ENCODE results near the gene CCDC74B.
"Not testable (repeated sequence)": the region's sequence is repeated elsewhere in the genome, so short reads cannot be mapped to it uniquely, and the experiment has no call there.

The CCDC74B gene

DNA sequence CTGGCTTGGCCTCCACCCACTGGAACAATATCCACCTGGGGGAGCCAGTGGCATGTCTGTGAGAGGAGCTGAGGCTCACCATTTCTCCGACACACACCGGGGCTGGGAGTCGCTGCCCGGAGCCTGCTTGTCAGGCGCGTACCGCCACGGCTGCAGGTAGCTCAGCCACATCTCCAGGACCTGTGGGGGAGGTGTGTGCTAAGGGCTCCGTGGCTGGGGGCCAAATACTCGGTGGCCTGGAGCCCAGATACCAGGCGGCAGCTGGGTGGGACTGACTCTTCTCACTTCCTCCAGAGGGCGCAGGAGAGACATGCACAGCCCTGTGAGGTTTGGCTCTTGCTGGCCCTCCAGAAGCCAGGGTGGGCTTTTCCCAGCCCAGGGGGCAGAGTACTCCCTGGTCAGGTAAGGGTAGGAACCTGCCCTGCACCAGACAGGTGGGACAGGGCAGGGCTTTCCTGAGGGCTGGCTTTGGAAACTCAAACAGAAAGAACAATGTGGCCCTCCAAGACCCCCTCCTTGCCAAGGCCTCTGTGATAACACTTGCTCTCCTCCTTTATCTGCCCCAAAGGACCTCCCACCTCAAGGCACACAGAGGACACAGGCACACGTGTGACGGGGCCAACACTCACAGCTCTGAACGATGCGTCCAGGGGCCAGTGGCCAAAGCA is 11.2 kb upstream of the CCDC74B start:
- not testable (repeated sequence) for DNase-seq (ENCODE audit: extremely low read depth, low read depth)
- TF ChIP-seq, protein P1, sequence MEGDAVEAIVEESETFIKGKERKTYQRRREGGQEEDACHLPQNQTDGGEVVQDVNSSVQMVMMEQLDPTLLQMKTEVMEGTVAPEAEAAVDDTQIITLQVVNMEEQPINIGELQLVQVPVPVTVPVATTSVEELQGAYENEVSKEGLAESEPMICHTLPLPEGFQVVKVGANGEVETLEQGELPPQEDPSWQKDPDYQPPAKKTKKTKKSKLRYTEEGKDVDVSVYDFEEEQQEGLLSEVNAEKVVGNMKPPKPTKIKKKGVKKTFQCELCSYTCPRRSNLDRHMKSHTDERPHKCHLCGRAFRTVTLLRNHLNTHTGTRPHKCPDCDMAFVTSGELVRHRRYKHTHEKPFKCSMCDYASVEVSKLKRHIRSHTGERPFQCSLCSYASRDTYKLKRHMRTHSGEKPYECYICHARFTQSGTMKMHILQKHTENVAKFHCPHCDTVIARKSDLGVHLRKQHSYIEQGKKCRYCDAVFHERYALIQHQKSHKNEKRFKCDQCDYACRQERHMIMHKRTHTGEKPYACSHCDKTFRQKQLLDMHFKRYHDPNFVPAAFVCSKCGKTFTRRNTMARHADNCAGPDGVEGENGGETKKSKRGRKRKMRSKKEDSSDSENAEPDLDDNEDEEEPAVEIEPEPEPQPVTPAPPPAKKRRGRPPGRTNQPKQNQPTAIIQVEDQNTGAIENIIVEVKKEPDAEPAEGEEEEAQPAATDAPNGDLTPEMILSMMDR (IDR thresholded peaks at IDR 0.05; ENCODE audit: low read depth, low read length): peak; percentile 47

DNA sequence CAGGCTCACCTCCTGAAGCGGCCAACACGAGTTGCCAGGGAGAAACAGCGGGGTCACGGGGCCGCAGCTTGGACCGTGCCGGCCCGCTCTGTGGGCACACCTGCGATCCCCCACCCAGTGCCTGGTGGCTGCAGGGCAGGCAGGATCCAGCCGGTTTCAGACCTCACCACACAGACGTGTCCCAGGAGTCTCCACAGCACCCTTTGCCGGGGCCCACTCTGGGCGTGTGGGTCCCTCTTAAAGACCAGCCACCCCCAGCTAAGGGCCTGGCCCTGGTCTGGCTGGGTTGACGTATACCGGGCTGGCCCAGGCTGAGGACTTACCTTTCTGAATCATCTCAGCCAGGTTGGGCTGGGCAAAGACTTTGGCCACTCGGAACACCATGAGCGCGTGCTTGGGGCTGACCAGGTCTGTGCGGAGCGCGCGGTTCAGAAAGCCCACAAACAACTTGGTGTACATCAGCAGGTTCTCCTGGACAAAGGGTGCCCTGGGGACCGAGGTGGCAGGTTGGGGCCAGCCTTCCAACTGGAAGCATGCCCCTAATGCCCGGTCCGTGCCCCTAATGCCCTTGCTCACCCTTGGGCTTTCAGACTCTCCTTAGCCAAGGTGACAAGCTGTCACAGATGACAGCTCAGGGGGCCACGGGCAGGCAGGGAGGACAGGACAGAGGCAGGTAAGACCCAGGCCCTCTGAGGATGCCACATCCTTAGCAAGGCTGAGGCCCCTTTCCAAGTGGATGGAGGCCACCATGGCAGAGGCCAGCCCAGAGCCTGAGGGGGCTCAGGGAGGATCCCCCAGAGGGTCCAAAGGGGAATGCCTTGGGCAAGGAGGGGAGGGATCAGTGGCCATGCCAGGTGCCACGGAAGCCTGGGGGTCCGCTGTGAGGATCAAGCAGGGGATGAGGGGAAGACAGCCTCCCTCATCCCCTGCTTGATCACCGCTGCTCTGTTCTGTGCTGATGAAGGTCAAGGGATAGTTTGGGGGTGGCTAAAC is 10.2 kb upstream of the CCDC74B start:
- no peak for DNase-seq (ENCODE audit: extremely low read depth, low read depth)
- TF ChIP-seq, protein P1 (IDR thresholded peaks at IDR 0.05; ENCODE audit: low read depth, low read length): no peak

DNA sequence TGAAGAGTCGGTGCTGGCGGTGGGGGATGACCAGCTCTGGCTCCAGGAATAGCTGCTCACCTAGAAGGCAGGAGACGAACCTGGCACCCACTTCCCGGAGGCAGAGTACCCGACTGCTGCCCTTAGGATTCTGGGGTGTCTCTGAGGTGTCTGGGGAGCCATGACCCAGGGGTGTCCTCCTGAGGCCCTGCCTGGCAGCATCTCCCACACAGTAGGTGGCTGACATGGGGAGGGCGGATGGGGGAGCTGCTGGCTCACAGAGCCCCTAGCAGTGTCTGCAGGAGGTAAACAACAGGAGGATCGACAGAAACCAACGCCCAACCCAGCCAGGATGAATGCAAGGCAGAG is 9.5 kb upstream of the CCDC74B start:
- DNase-seq (ENCODE audit: extremely low read depth, low read depth): not testable (repeated sequence)

DNA sequence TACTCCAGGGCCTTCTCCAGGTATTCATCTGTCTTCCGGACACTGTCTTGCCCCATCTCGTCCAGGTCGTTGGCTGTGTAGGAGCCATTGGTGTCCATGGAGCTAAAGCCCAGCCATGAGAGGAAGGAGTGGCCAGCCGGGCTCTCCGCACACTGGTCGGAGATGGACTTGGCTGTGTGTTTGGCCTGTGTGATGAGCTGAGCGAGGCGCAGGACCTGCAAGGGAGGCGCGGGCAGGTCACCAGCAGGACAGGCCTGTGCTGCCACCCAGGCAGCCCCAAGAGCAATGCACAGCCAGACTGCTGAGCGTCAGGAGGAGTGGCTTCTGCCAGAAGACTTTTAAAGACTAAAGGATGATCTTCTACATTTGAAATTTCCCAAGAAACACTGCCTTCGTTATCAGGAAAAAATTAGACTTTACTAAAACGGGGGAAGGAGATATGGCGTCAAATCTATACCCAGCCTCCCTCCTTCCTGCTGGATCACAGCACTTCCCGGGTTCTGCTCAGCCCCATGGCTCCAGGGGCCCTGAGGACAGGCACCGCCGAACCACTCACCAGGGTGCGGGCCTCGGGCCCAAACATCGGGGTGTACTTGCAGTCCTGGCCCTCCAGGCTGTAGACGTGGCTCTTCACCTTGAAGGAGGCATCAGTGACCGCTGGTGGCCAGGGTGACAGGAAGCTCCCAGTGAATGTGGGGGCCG is 9.0 kb upstream of the CCDC74B start:
- not testable (repeated sequence) for DNase-seq (ENCODE audit: extremely low read depth, low read depth)

DNA sequence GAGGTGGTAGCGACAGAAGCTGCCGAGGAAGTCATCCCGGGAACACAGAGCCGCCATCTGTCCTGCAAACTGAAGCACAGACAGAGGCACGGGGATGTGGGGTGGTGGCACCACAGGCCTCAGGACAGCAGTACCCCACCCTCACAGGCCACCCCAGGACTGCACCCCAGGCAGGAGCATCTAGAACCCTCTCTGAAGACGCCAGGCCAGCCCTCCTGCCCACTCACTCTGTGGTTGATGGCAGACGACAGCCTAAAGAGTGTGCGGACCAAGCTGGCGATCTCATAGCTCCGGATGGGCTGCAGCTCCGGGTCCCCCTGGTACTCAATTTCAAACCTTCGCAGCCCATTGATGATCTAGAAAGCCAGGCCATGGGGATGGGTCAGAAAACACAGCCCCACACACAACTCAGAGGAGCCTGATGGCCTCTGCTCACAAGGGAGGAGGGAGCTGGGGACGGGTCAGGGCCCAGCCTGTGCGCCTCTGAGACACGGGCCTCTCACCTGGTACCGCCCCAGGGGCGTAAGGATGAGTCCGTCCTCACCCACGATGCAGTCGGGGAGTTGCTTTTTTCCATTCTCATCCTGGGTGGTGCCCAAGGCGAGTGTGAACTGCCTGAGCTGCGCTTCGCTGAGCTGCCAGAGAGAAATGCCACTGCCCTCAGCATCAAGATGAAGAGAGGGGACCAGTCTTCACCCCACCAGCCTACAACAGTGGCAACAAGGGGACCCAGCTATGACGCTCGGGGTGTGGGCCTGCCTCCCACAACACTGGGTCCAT is 8.1 kb upstream of the CCDC74B start:
- no peak for DNase-seq (ENCODE audit: extremely low read depth, low read depth)
- TF ChIP-seq, protein P1 (IDR thresholded peaks at IDR 0.05; ENCODE audit: low read depth, low read length): no peak

DNA sequence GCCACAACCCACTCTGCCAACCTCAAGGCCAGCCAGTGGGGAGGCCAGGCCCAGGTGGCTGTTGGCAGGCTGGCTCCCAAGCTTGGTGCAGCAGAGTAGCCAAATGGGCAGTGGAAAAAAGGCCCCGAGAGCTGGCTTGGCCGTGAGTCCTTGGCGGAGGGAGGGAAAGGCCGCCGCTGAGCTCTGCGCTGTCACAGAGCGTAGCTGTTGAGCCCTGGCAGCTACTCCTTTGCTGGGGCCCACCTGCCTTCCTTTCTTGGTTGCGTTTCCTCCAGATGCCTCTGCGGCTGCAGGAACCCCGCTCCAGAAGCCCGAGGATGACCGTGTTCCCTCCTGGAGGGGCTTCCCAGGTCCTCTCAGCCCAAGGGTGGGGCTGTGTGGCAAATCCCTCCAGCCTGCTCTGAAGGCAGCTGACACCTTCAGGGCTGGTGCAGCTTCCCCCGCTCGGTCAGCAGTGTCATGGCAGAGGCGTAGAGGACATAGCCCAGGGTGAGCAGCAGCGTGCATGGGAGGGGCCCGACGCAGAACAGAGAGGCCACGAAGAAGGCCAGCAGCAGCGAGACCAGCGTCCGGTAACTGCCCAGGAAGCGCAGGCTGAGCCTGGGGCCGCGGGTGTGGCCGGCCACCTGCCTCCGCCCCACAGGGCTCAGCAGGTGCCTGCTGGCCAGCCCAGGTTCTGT is 7.4 kb upstream of the CCDC74B start:
- not testable (repeated sequence) for DNase-seq (ENCODE audit: extremely low read depth, low read depth)

DNA sequence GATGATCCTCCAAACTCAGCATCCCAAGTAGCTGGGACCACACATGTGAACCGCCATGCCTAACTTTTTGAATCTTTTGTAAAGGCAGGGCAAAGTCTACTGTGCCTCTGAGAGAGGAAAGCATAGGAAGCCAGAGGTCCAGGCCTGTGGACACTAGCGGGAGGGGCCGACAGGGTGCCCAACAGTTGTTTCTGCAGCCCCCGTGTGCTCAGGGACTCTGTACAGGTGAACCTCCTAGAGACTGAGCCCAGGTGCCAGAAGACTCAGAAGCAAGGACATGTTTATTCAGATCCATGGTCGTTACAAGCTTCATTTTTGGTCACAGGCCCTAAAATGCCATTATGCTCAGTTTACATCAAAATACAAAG is 6.2 kb upstream of the CCDC74B start:
- not testable (repeated sequence) for DNase-seq (ENCODE audit: extremely low read depth, low read depth)

DNA sequence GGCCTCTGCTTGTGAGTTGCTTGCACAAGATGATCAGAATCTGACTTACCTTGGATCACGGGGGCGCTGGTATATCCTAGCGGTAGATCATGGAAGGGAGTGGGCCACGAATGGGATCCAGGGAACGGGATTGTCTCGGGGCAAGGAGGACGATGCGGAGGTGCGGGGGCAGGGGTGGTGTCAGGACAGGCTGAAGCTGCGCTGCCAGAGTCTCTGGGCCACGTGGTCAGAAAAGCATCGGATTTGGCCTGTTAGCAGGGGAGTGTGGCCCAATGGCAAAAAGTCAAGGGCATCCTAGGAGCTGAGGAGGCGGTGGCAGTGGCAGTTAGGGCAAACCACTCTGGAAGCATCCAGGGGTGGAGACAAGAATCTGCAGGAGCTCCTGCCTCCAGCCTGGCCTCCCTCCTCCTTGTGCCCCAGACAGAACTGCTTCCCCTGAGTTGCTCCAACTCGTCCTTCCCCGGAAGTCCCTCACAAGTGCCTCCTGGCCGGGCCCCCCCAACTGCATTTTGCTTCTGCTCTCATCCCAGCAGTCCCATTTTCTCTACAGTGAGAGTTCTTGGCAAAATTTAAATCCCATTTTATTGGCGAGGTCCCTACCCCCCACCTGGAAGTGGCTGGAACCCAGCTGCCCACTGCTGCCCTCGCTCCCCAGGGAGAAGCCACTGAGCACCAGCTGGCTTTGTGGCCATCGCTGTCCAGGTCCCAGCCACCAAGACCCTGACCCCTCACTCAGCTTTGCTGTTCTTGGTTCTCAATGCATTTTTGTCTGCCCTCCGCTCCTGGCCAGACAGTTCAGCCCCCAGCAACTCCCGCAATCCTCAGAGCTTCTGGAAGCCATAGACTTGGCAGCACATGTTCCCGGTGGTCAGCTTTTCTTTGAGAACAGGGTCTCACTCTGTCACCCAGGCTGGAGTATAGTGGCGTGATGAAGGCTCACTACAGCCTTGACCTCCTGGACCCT is 5.6 kb upstream of the CCDC74B start:
- TF ChIP-seq, protein P1 (IDR thresholded peaks at IDR 0.05; ENCODE audit: low read depth, low read length): no peak
- DNase-seq (ENCODE audit: extremely low read depth, low read depth): no peak

DNA sequence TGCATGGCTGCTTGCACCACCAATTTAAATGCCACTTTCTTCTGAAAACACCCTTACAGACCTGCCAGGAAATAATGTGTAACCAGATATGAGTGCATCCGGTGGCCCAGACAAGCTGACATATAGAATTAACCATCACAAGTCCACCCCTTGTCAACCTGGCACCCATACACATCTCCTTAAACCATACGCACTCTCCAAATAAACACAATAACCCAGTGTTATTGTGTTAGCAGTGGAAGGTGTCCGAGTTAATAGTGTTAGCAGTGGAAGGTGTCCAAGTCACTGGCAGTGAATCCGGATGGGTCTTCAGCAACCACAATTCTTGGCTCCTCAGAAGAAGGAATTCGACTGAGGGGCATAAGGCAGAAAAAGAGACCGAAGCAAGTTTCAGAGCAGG is 3.6 kb upstream of the CCDC74B start:
- DNase-seq (ENCODE audit: extremely low read depth, low read depth): not testable (repeated sequence)

DNA sequence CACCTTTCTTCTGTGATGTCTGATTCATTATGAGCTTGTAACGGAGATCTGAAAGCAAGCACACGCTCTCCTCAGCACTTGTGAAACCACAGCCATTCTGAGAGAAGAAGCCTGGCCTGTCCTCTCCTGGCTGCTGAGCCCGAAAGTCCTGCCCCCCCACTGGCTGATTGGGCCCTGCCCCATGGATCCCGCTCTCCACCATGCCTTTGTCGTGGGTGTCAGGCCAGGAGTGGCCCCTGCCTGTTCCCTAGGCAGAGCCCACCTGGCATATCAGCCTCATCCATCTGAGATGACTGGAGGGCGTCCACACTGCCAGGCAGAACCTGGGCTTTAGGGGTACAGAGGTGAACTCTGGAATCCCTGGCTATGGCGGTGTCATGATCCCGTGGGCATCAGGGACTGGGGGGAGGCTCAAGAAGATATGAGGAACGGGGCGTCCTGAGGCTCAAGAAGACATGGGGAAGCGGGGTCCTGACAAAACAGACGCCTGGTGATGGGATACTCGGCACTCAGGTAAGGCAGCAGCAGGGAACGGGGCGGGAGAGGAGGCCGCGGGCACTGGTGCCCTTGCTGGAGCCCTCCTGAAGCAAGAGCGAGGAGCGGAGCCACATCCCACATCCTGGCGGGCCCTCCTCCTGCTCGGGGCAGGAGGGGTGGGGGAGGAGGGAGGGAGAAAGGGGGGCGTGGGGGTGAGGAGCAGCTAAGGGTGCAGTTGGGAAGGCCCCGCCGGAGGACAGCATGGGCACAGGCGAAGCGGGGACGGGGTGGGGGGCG is 1.5 kb downstream of the CCDC74B start:
- DNase-seq (ENCODE audit: extremely low read depth, low read depth): not testable (repeated sequence)

DNA sequence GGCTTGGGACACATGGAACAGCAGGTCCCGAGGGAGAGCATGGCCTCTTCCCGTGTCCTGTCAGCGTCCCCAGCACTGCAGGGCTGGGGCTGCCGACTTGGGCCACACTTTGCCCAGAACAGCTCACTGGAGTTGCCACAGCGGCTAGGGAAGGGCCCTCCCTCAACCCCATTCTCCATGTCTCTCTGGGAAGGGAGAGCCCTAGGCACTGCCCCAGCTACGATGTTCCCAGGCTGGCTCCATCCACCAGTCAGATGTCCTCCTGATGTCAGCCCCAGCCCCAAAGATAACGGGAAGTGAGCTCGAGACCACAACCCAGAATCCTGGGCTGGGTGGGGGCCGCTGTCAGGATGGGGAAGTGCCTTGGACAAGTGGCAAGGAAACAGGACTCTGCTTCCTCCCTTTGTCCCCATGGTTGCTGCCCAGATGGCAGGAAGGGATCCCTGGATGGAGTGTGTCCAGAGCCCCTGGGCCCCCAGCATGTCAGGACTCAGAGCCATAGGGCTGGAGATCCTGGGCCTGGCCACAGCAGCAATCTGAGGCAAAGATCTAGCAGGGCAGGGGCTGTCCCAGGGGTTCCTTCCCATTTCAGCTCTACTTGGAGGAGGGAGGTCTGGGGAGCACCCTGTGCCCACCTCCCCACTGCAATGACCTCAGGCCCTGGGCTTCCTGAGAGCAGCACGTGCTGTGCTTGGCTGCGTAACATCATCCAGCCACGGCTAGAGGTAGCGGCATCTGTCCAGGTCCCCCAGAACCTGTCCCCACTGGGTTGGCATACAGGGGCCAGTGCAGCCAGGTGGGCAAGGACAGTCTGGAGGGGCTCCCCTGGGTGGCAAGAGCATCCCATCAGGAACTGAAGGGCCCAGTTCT is 2.3 kb downstream of the CCDC74B start:
- not testable (repeated sequence) for DNase-seq (ENCODE audit: extremely low read depth, low read depth)

Measured in AG09319 (cell line).